Endodermal cell (in vitro differentiated cells): Measurements from ENCODE around the gene SCNN1A. TPM values are rescaled to one million over a fixed set of nuclear protein-coding genes. Genes with fewer than 3 reads are reported as not detected.

Experiments
- DNase-seq: peaks from one replicate; pipeline ENCODE4 v3.0.0-alpha.2; 2017
- H3K27ac ChIP-seq: 2 replicates; pipeline ENCODE4 v1.5.1; 2013; ENCODE audit warnings: mild to moderate bottlenecking, low read depth, low read length, moderate library complexity
- H3K27me3 ChIP-seq: 2 replicates; pipeline ENCODE4 v1.6.1; 2013; ENCODE audit warnings: mild to moderate bottlenecking, low read length, moderate library complexity; ENCODE audit not compliant: insufficient read depth, control insufficient read depth, poor library complexity, severe bottlenecking
- H3K36me3 ChIP-seq: 2 replicates; pipeline ENCODE4 v1.7.0; 2013; ENCODE audit warnings: mild to moderate bottlenecking, low read length, moderate library complexity; ENCODE audit not compliant: control insufficient read depth, insufficient read depth
- H3K4me1 ChIP-seq: one replicate; pipeline ENCODE4 v1.7.0; 2013; ENCODE audit warnings: low read length; ENCODE audit not compliant: control insufficient read depth, insufficient read depth
- H3K4me3 ChIP-seq: 2 replicates; pipeline ENCODE4 v1.5.1; 2013; ENCODE audit warnings: mild to moderate bottlenecking, low read length, moderate library complexity
- H3K9ac ChIP-seq: 2 replicates; pipeline ENCODE4 v1.6.1; 2013; ENCODE audit warnings: mild to moderate bottlenecking, low read length, moderate library complexity; ENCODE audit not compliant: poor library complexity, severe bottlenecking; ENCODE audit errors: extremely low read depth
- H3K9me3 ChIP-seq: 2 replicates; pipeline ENCODE4 v1.6.1; 2013; ENCODE audit warnings: mild to moderate bottlenecking, low read length, moderate library complexity; ENCODE audit not compliant: control insufficient read depth
- H3K27ac Mint-ChIP-seq: 2 replicates; pipeline ENCODE4 v1.8.0; 2020; ENCODE audit warnings: mixed read lengths
- H3K27me3 Mint-ChIP-seq: 2 replicates; pipeline ENCODE4 v1.8.0; 2021; ENCODE audit warnings: mild to moderate bottlenecking, mixed read lengths; ENCODE audit not compliant: insufficient read depth
- H3K36me3 Mint-ChIP-seq: 2 replicates; pipeline ENCODE4 v1.8.0; 2020; ENCODE audit warnings: low read depth, mixed read lengths
- H3K4me1 Mint-ChIP-seq: 2 replicates; pipeline ENCODE4 v1.8.0; 2020; ENCODE audit warnings: mixed read lengths
- H3K4me3 Mint-ChIP-seq: 2 replicates; pipeline ENCODE4 v1.8.0; 2020; ENCODE audit warnings: mild to moderate bottlenecking, moderate library complexity, mixed read lengths
- H3K9me3 Mint-ChIP-seq: 2 replicates; pipeline ENCODE4 v1.8.0; 2020; ENCODE audit warnings: mild to moderate bottlenecking, mixed read lengths
- WGBS, 2 experiments: methylation state at CpG; one replicate each; pipeline versions ENCODE4 v1.1.5 to v1.1.7; 2013; ENCODE audit warnings: missing lambda C conversion rate in 2 of 2, mixed read lengths in 1 of 2; ENCODE audit not compliant: insufficient coverage in 1 of 2, insufficient read length in 1 of 2; 5-methylcytosine and 5-hydroxymethylcytosine counted together
- total RNA-seq, 2 donors: library from RNA; stranded (reverse); fragmentation: NEBNext Ultra II Directional in 1 of 2; extraction: Animal tissue kit (Norgen Biotek cat#: 25700) in 1 of 2; gene quantifications; 2 replicates in 1 of 2; 3 replicates in 1 of 2; pipeline ENCODE4 v1.2.1, GENCODE V29; 2021
- TF ChIP-seq, protein P1 (sequence below): fragments of 200-600 bp; sonication (generic); conservative IDR thresholded peaks from 2 replicates; pipeline ENCODE4 v1.5.0; 2021; ENCODE audit warnings: antibody characterized with exemption, mild to moderate bottlenecking

SCNN1A gene
- total RNA-seq, 2 donors from 2014 or later = 32.1 to 87.7 TPM

DNA sequence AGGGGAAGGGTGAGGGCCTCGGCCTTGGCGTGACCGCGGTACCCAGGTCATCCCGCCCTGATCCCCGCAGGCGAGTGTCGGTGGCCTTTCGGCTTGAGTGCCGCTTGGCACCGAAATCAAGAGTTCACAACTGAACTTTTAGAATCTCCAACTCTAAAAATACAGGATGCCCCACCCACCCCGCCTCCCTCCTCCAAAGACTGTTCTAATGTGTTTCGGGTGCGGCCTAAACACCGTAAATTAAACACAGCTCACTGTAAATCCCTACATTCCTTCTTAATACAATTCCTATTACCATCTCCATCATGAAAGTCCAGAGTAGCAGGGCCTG, 11.4 kb downstream of the SCNN1A start:
- no peak overlapping the region for H3K9ac ChIP-seq
- Mint-ChIP-seq H3K4me3 (peak overlapping the region; percentile 56), H3K27me3 (no peaks in the 10 kb centered on the region), H3K4me1 (peaks cover 13% of the 10 kb centered on the region), H3K9me3 (no peaks in the 10 kb centered on the region), H3K27ac (peak overlapping the region; percentile 45), H3K36me3 (peaks cover 38% of the 10 kb centered on the region)
- H3K9me3 ChIP-seq = no peaks in the 10 kb centered on the region
- H3K36me3 ChIP-seq = no peaks in the 10 kb centered on the region
- H3K4me1 ChIP-seq = no peaks in the 10 kb centered on the region
- 79 to 89% methylated on average over 10 to 15 of the region's 15 CpGs for WGBS, 2 experiments
- no peaks in the 10 kb centered on the region for H3K27me3 ChIP-seq
- DNase-seq = no peak
- TF ChIP-seq, protein P1, sequence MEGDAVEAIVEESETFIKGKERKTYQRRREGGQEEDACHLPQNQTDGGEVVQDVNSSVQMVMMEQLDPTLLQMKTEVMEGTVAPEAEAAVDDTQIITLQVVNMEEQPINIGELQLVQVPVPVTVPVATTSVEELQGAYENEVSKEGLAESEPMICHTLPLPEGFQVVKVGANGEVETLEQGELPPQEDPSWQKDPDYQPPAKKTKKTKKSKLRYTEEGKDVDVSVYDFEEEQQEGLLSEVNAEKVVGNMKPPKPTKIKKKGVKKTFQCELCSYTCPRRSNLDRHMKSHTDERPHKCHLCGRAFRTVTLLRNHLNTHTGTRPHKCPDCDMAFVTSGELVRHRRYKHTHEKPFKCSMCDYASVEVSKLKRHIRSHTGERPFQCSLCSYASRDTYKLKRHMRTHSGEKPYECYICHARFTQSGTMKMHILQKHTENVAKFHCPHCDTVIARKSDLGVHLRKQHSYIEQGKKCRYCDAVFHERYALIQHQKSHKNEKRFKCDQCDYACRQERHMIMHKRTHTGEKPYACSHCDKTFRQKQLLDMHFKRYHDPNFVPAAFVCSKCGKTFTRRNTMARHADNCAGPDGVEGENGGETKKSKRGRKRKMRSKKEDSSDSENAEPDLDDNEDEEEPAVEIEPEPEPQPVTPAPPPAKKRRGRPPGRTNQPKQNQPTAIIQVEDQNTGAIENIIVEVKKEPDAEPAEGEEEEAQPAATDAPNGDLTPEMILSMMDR = no peak
- H3K4me3 ChIP-seq = peak overlapping the region; percentile 78
- H3K27ac ChIP-seq = no peak overlapping the region

DNA sequence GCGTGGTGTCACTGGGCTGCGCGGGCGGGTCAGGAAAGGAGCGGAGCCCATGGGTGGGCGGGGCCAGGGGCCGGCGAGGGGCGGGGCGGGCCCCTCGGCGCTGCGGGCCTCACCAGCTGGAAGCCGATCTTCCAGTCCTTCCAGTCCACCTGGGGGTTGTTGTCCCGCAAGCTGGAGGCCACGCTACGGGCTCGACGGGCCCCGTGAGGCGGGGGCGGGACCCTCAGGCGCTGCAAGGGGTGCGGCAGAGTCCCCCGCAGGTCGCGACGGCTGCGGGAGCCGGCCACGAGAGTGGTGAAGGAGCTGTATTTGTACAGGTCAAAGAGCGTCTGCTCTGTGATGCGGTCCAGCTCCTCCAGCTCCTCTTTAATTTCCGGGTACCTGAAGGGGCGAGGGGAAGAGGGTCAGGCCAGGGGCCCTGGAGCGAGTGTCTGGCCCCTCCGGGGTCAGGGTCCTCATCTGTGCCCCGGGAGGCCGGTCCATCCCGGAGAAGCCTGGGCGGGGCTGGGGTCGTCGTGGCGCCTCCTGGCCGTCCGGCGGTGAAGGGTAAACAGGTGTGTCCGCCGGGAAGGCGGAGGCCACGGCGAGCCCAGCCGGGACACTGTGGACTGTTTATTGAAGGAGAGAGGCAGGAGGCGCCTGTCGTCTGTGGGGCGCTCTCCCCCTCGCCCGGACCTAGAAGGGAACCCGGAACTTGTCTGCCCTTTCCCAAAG, 11.9 kb downstream of the SCNN1A start:
- Histone ChIP-seq H3K9ac (peak overlapping the region; percentile 15), H3K9me3 (no peaks in the 10 kb centered on the region), H3K4me1 (no peaks in the 10 kb centered on the region), H3K36me3 (no peaks in the 10 kb centered on the region), H3K4me3 (peak overlapping the region; percentile 78), H3K27ac (no peak overlapping the region), H3K27me3 (no peaks in the 10 kb centered on the region)
- TF ChIP-seq, protein P1 = peak; percentile 62
- peak overlapping the region; percentile 45 for H3K27ac Mint-ChIP-seq
- peaks cover 39% of the 10 kb centered on the region for H3K36me3 Mint-ChIP-seq
- H3K4me1 Mint-ChIP-seq = peaks cover 13% of the 10 kb centered on the region
- peak; percentile 91 for DNase-seq
- WGBS, 2 experiments = 20 to 22% methylated on average over 31 to 59 of the region's 59 CpGs
- H3K9me3 Mint-ChIP-seq = no peaks in the 10 kb centered on the region
- H3K4me3 Mint-ChIP-seq = peak overlapping the region; percentile 56
- H3K27me3 Mint-ChIP-seq = no peaks in the 10 kb centered on the region

DNA sequence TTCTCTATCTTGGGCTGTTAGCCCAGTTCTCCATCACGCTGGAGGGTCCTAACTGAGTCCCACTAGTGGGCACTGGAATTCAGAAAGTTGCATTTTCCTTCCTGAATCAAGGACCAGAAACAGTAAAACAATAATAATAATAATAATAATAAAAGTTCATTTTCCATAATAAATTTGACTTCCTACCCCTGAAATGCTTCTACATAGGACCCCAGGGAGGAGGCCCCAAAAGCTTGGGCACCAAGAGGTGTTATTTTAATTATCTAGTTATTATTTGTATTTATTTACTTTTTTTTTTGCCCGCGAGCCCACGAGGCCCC, 12.4 kb downstream of the SCNN1A start:
- Mint-ChIP-seq H3K27me3 (no peaks in the 10 kb centered on the region), H3K27ac (no peak overlapping the region), H3K9me3 (no peaks in the 10 kb centered on the region), H3K4me1 (peaks cover 13% of the 10 kb centered on the region), H3K36me3 (peaks cover 44% of the 10 kb centered on the region), H3K4me3 (peak overlapping the region; percentile 56)
- Histone ChIP-seq H3K27me3 (no peaks in the 10 kb centered on the region), H3K27ac (no peak overlapping the region), H3K9ac (no peak overlapping the region), H3K4me1 (no peaks in the 10 kb centered on the region), H3K9me3 (no peaks in the 10 kb centered on the region), H3K4me3 (no peak overlapping the region), H3K36me3 (no peaks in the 10 kb centered on the region)
- 37% methylated on average over 4 of the region's 4 CpGs; no CpG with 5 or more reads in 1 of the 2 experiments for WGBS, 2 experiments
- no peak for DNase-seq
- TF ChIP-seq, protein P1 = no peak
